Sigmoid colon (tissue), 4 donors: ENCODE measurements around the gene LY6G6D.

Experiments used
- EP300 ChIP-seq, 4 donors: sonication (generic); formaldehyde crosslinking; IDR thresholded peaks; one replicate each; pipeline ENCODE4 v1.6.1; 2017; ENCODE audit warnings: antibody characterized with exemption in 4 of 4
- POLR2A ChIP-seq, 2 donors: fragments of 450-650 bp; IDR thresholded peaks; one replicate each; pipeline ENCODE4 v1.6.1; 2016; ENCODE audit warnings: antibody characterized with exemption in 2 of 2, mild to moderate bottlenecking in 2 of 2, moderate library complexity in 2 of 2
- TF ChIP-seq, protein P1 (sequence below), 4 experiments: fragments of 450-650 bp in 3 of 4; fragments of 200-600 bp in 1 of 4; IDR thresholded peaks; one replicate each; pipeline ENCODE4 v1.5.1; 2016 to 2019; ENCODE audit warnings: antibody characterized with exemption in 4 of 4, mild to moderate bottlenecking in 3 of 4, moderate library complexity in 2 of 4

DNA sequence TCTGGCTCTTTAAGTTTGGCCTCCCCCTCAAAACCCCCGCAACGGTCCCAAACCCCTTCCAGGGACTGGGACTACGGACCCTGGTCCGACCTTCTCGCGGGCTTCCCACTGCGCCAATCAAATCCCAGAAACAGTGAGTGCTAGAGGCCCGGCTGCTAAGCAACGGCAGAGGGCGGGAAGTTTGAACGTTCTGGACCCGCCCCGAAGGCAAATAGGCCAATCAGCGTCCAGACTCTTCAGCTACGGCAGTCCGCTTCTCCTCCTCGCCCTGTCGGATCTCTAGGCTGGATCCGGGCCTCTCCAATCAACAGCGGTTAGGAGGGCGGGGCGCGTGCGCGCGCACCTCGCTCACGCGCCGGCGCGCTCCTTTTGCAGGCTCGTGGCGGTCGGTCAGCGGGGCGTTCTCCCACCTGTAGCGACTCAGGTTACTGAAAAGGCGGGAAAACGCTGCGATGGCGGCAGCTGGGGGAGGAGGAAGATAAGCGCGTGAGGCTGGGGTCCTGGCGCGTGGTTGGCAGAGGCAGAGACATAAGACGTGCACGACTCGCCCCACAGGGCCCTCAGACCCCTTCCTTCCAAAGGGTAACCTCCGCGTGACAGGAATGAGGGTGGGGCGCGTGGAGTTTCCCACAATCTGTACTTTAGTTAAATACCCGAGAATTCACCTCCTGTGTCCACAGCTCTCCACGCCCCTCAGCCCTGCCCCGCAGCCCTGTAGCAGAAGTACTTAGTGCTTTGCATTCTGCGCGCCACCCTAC is 24.7 kb downstream of the LY6G6D start, which contains the start of gene MSH5:
- TF ChIP-seq, protein P1, sequence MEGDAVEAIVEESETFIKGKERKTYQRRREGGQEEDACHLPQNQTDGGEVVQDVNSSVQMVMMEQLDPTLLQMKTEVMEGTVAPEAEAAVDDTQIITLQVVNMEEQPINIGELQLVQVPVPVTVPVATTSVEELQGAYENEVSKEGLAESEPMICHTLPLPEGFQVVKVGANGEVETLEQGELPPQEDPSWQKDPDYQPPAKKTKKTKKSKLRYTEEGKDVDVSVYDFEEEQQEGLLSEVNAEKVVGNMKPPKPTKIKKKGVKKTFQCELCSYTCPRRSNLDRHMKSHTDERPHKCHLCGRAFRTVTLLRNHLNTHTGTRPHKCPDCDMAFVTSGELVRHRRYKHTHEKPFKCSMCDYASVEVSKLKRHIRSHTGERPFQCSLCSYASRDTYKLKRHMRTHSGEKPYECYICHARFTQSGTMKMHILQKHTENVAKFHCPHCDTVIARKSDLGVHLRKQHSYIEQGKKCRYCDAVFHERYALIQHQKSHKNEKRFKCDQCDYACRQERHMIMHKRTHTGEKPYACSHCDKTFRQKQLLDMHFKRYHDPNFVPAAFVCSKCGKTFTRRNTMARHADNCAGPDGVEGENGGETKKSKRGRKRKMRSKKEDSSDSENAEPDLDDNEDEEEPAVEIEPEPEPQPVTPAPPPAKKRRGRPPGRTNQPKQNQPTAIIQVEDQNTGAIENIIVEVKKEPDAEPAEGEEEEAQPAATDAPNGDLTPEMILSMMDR (IDR thresholded peaks at IDR 0.05) = no peak
- no peak for TF ChIP-seq EP300 (IDR thresholded peaks at IDR 0.05)
- peak in 1 of 2 donors; percentile 72 for TF ChIP-seq POLR2A (IDR thresholded peaks at IDR 0.05)
